ENCODE measurements around the gene FAH. TPM values are rescaled to one million over a fixed set of nuclear protein-coding genes. Genes with fewer than 3 reads are reported as not detected.

The FAH gene
- total and polyA plus RNA-seq, 2 donors (not counting 1 experiment from before 2014, with no cell fraction given) = 1.1 to 5.1 TPM

DNA sequence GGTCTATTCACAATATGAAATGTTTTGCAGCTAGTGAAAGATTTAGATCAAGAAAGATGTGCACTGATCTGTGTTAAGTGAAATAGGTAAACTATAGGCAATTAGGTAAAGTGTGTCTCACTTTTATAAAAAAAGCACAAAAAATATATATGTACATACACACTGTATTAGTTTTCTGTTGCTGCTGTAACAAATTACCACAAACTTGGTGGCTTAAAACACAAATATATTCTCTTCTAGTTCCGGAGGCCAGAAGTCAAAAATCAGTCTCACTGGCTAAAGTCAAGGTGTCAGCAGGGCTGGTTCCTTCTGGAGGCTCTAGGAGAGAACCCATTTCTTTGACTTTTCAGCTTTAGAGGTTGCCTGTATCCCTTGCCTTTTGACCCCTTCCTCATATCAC, 11.1 kb downstream of the FAH start:
- no peaks in the 10 kb centered on the region for H3K27me3 Mint-ChIP-seq
- H3K27me3 ChIP-seq (replicated peaks in 1 of 4; ENCODE audit: control extremely low read depth in 1 of 4, control insufficient read depth in 3 of 4, insufficient read depth in 4 of 4, low read length in 3 of 4) = no peaks in the 10 kb centered on the region
- POLR2A ChIA-PET = no interaction called here

DNA sequence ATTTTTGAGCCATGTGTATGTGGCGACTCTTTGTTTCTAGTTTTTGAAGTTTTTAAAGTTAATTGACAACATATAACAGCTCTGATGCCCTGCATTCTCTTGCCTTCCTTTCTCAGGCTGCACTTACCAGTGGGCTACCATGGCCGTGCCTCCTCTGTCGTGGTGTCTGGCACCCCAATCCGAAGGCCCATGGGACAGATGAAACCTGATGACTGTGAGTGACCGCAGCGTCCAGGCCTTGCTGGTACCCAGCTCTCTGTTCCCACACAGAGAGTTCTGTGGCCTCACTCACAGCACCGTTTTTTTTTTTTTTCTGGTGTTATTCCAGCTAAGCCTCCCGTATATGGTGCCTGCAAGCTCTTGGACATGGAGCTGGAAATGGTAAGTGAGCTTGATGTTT, 15.1 kb downstream of the FAH start:
- Histone ChIP-seq H4K20me1 (ENCODE audit: control insufficient read depth, insufficient read depth, low read length, poor library complexity, severe bottlenecking) (no peaks in the 10 kb centered on the region), H3K9ac (ENCODE audit: low read length) (no peak overlapping the region), H3K36me3 (replicated peaks in 1 of 2; ENCODE audit: control extremely low read depth in 1 of 2, control insufficient read depth in 1 of 2, extremely low read depth in 1 of 2, insufficient read depth in 2 of 2, low read length in 1 of 2) (no peaks in the 10 kb centered on the region), H3K4me2 (replicated peaks; ENCODE audit: low read depth, low read length, poor library complexity, severe bottlenecking) (no peak overlapping the region), H2AFZ (ENCODE audit: insufficient read depth, low read depth, low read length, poor library complexity, severe bottlenecking) (no peak overlapping the region), H3K9me3 (ENCODE audit: control extremely low read depth in 1 of 3, control insufficient read depth in 2 of 3, insufficient read depth in 1 of 3, low read length in 2 of 3) (no peaks in the 10 kb centered on the region), H3K27me3 (replicated peaks in 1 of 4; ENCODE audit: control extremely low read depth in 1 of 4, control insufficient read depth in 3 of 4, insufficient read depth in 4 of 4, low read length in 3 of 4) (no peaks in the 10 kb centered on the region), H3K4me1 (ENCODE audit: control insufficient read depth in 2 of 2, insufficient read depth in 2 of 2, low read length in 2 of 2) (no peaks in the 10 kb centered on the region), H3K4me3 (ENCODE audit: control extremely low read depth in 1 of 5, extremely low read depth in 1 of 5, insufficient read depth in 1 of 5, low read depth in 2 of 5, low read length in 4 of 5) (no peak overlapping the region), H3K79me2 (ENCODE audit: control insufficient read depth, insufficient read depth, low read length) (no peaks in the 10 kb centered on the region), H3K27ac (ENCODE audit: low read length in 2 of 2) (no peak overlapping the region)
- intact Hi-C loops (cut with micrococcal nuclease) = no loop called here
- TF ChIP-seq EZH2 (IDR thresholded peaks at IDR 0.05; ENCODE audit: borderline replicate concordance, insufficient read depth, low read depth, low read length, poor library complexity, severe bottlenecking) = no peak
- TF ChIP-seq, protein P1, sequence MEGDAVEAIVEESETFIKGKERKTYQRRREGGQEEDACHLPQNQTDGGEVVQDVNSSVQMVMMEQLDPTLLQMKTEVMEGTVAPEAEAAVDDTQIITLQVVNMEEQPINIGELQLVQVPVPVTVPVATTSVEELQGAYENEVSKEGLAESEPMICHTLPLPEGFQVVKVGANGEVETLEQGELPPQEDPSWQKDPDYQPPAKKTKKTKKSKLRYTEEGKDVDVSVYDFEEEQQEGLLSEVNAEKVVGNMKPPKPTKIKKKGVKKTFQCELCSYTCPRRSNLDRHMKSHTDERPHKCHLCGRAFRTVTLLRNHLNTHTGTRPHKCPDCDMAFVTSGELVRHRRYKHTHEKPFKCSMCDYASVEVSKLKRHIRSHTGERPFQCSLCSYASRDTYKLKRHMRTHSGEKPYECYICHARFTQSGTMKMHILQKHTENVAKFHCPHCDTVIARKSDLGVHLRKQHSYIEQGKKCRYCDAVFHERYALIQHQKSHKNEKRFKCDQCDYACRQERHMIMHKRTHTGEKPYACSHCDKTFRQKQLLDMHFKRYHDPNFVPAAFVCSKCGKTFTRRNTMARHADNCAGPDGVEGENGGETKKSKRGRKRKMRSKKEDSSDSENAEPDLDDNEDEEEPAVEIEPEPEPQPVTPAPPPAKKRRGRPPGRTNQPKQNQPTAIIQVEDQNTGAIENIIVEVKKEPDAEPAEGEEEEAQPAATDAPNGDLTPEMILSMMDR (IDR thresholded peaks at IDR 0.05) = no peak
- CTCF ChIA-PET = interaction anchor here (0.6 to 1.7 kb wide), 3 partner anchors 16 to 786 kb away, joined by 3 to 4 read pairs (median 3); no protein-coding TSS in a partner anchor
- no peak overlapping the region for H3K27ac Mint-ChIP-seq
- no peak for DNase-seq
- no peaks in the 10 kb centered on the region for H3K9me3 Mint-ChIP-seq (ENCODE audit: insufficient read depth)
- WGBS (ENCODE audit: insufficient coverage) = 96% methylated on average over 6 of the region's 8 CpGs
- no peaks in the 10 kb centered on the region for H3K4me1 Mint-ChIP-seq
- POLR2A ChIA-PET = no interaction called here
- no peaks in the 10 kb centered on the region for H3K27me3 Mint-ChIP-seq
- ATAC-seq (ENCODE audit: low read depth) = no peak
- no peak overlapping the region for H3K4me3 Mint-ChIP-seq

More for the DNA sequence above, 11.1 kb downstream of the FAH start:
- Mint-ChIP-seq H3K4me1 (peaks cover 18% of the 10 kb centered on the region), H3K9me3 (ENCODE audit: insufficient read depth) (no peaks in the 10 kb centered on the region), H3K27ac (no peak overlapping the region), H3K4me3 (no peak overlapping the region)
- no peak for DNase-seq
- H3K4me1 ChIP-seq (ENCODE audit: control insufficient read depth in 2 of 2, insufficient read depth in 2 of 2, low read length in 2 of 2) = peaks cover 7 to 11% of the 10 kb centered on the region in 2 donors
- H3K9me3 ChIP-seq (ENCODE audit: control extremely low read depth in 1 of 3, control insufficient read depth in 2 of 3, insufficient read depth in 1 of 3, low read length in 2 of 3) = no peaks in the 10 kb centered on the region
- no peak overlapping the region for H2AFZ ChIP-seq (ENCODE audit: insufficient read depth, low read depth, low read length, poor library complexity, severe bottlenecking)
- TF ChIP-seq, protein P1 (IDR thresholded peaks at IDR 0.05) = no peak
- 83% methylated on average over 1 of the region's 1 CpG for WGBS (ENCODE audit: insufficient coverage)
- H3K4me3 ChIP-seq (ENCODE audit: control extremely low read depth in 1 of 5, extremely low read depth in 1 of 5, insufficient read depth in 1 of 5, low read depth in 2 of 5, low read length in 4 of 5) = no peak overlapping the region
- intact Hi-C loops (cut with micrococcal nuclease) = no loop called here
- no peak overlapping the region for H3K27ac ChIP-seq (ENCODE audit: low read length in 2 of 2)
- H4K20me1 ChIP-seq (ENCODE audit: control insufficient read depth, insufficient read depth, low read length, poor library complexity, severe bottlenecking) = no peaks in the 10 kb centered on the region
- CTCF ChIA-PET = no interaction called here
- no peaks in the 10 kb centered on the region for H3K36me3 ChIP-seq (replicated peaks in 1 of 2; ENCODE audit: control extremely low read depth in 1 of 2, control insufficient read depth in 1 of 2, extremely low read depth in 1 of 2, insufficient read depth in 2 of 2, low read length in 1 of 2)
- H3K4me2 ChIP-seq (replicated peaks; ENCODE audit: low read depth, low read length, poor library complexity, severe bottlenecking) = no peak overlapping the region
- no peaks in the 10 kb centered on the region for H3K79me2 ChIP-seq (ENCODE audit: control insufficient read depth, insufficient read depth, low read length)
- ATAC-seq (ENCODE audit: low read depth) = no peak
- no peak overlapping the region for H3K9ac ChIP-seq (ENCODE audit: low read length)
